SK-N-SH (cell line): ENCODE measurements around the gene ATP11C. TPM values are rescaled to one million over a fixed set of nuclear protein-coding genes. Genes with fewer than 3 reads are reported as not detected.

ENCODE experiments used
- CTCF ChIA-PET: fragments of 300-600, 350-600 bp; formaldehyde crosslinking; extraction: SDS; loops from one replicate; lab custom pipeline; 2021; lab: Yijun Ruan, JAX
- POLR2A ChIA-PET: fragments of 350-600 bp; sonication (Branson Sonifier 250); formaldehyde crosslinking; extraction: SDS; loops from one replicate; lab custom pipeline; 2020; ENCODE audit warnings: antibody characterized with exemption, inconsistent platforms; lab: Yijun Ruan, JAX
- DNase-seq: peaks from one replicate; pipeline ENCODE4 v3.0.0; 2012
- H2AFZ ChIP-seq: fragments of 200-600 bp; sonication (generic); 2 replicates; pipeline ENCODE4 v1.8.1; 2016; ENCODE audit warnings: antibody characterized with exemption, mild to moderate bottlenecking, low read depth
- H3F3A ChIP-seq: fragments of 200-600 bp; sonication (generic); replicated peaks from 2 replicates; pipeline ENCODE3; 2016; ENCODE audit warnings: antibody characterized with exemption, mild to moderate bottlenecking; ENCODE audit not compliant: insufficient read depth
- H3K27ac ChIP-seq, 2 experiments: fragments of 200-500 bp in 1 of 2; fragments of 200-600 bp in 1 of 2; sonication (Bioruptor generic) in 1 of 2; sonication (generic), shearing (Covaris generic) in 1 of 2; 2 replicates each; pipeline versions ENCODE4 v1.5.1 to v1.6.1; 2014 to 2016; ENCODE audit warnings: low read depth in 2 of 2, inconsistent platforms in 1 of 2, low read length in 1 of 2, mild to moderate bottlenecking in 1 of 2, mixed read lengths in 1 of 2
- H3K27me3 ChIP-seq: fragments of 200-600 bp; sonication (generic), shearing (Covaris generic); 2 replicates; pipeline ENCODE4 v1.6.1; 2016; ENCODE audit warnings: mixed run types; ENCODE audit not compliant: insufficient read depth
- H3K36me3 ChIP-seq, 2 experiments: fragments of 200-500 bp in 1 of 2; fragments of 200-600 bp in 1 of 2; sonication (Bioruptor generic) in 1 of 2; sonication (generic) in 1 of 2; replicated peaks in 1 of 2; 2 replicates each; pipeline versions ENCODE3 to v1.5.1; 2014 to 2016; ENCODE audit warnings: low read length in 1 of 2, mild to moderate bottlenecking in 1 of 2; ENCODE audit not compliant: insufficient read depth in 2 of 2, control insufficient read depth in 1 of 2
- H3K4me1 ChIP-seq, 2 experiments: fragments of 200-500 bp in 1 of 2; fragments of 200-600 bp in 1 of 2; sonication (Bioruptor generic) in 1 of 2; sonication (generic), shearing (Covaris generic) in 1 of 2; 2 replicates each; pipeline versions ENCODE4 v1.5.1 to v1.6.1; 2014 to 2016; ENCODE audit warnings: low read depth in 1 of 2, low read length in 1 of 2, mixed run types in 1 of 2; ENCODE audit not compliant: insufficient read depth in 2 of 2, control insufficient read depth in 1 of 2
- H3K4me2 ChIP-seq: fragments of 200-600 bp; sonication (generic), shearing (Covaris generic); 2 replicates; pipeline ENCODE4 v1.6.1; 2017; ENCODE audit warnings: mixed run types
- H3K4me3 ChIP-seq, 2 experiments: fragments of 200-500 bp in 1 of 2; fragments of 200-600 bp in 1 of 2; sonication (Bioruptor generic) in 1 of 2; sonication (generic), shearing (Covaris generic) in 1 of 2; 2 replicates each; pipeline versions ENCODE4 v1.5.1 to v1.8.1; 2014 to 2016; ENCODE audit warnings: low read depth in 2 of 2, inconsistent platforms in 1 of 2, low read length in 1 of 2, mild to moderate bottlenecking in 1 of 2, mixed read lengths in 1 of 2, moderate library complexity in 1 of 2
- H3K79me2 ChIP-seq: fragments of 200-600 bp; sonication (generic); 2 replicates; pipeline ENCODE4 v1.8.1; 2017; ENCODE audit warnings: mild to moderate bottlenecking; ENCODE audit not compliant: insufficient read depth
- H3K9ac ChIP-seq: fragments of 200-600 bp; sonication (generic); 2 replicates; pipeline ENCODE4 v1.6.1; 2017; ENCODE audit warnings: mixed run types
- H3K9me2 ChIP-seq: fragments of 200-600 bp; sonication (generic); 2 replicates; pipeline ENCODE4 v1.6.1; 2017; ENCODE audit warnings: mixed run types
- H3K9me3 ChIP-seq: fragments of 200-600 bp; sonication (generic); 2 replicates; pipeline ENCODE4 v1.6.1; 2017; ENCODE audit warnings: mixed run types, mild to moderate bottlenecking, moderate library complexity
- H4K20me1 ChIP-seq: fragments of 200-600 bp; sonication (generic); 2 replicates; pipeline ENCODE4 v1.6.1; 2017; ENCODE audit warnings: mild to moderate bottlenecking, mixed run types; ENCODE audit not compliant: insufficient read depth
- CHD2 ChIP-seq: fragments of 150-350 bp; IDR thresholded peaks from 2 replicates; pipeline ENCODE4 v1.6.1; 2018; ENCODE audit warnings: low read length; ENCODE audit not compliant: partially characterized antibody
- CTCF ChIP-seq: fragments of 200-600 bp; sonication (generic); IDR thresholded peaks from 2 replicates; pipeline ENCODE4 v1.6.1; 2017; ENCODE audit warnings: antibody characterized with exemption, mild to moderate bottlenecking, moderate library complexity
- EZH2phosphoT487 ChIP-seq: fragments of 200-600 bp; sonication (generic); IDR thresholded peaks from 2 replicates; pipeline ENCODE4 v1.6.1; 2017; ENCODE audit warnings: low read depth, mixed run types, mild to moderate bottlenecking, antibody characterized with exemption, moderate library complexity, borderline replicate concordance
- FOXJ3 ChIP-seq: sonication (generic); formaldehyde crosslinking; IDR thresholded peaks from 2 replicates; pipeline ENCODE4 v1.5.1; 2020; ENCODE audit warnings: mild to moderate bottlenecking, missing genetic modification reagents
- IRF3 ChIP-seq: fragments of 150-350 bp; IDR thresholded peaks from 2 replicates; pipeline ENCODE4 v1.6.1; 2016; ENCODE audit warnings: mild to moderate bottlenecking, low read depth, low read length
- MEF2A ChIP-seq: IDR thresholded peaks from 2 replicates; pipeline ENCODE4 v1.4.0; 2012; ENCODE audit warnings: low read depth, borderline replicate concordance
- NFIC ChIP-seq: IDR thresholded peaks from 2 replicates; pipeline ENCODE4 v1.4.0; 2012; ENCODE audit warnings: borderline replicate concordance
- NRF1 ChIP-seq: IDR thresholded peaks from 2 replicates; pipeline ENCODE4 v1.6.1; 2012; ENCODE audit warnings: low read depth, mild to moderate bottlenecking, low read length
- REST ChIP-seq: IDR thresholded peaks from 2 replicates; pipeline ENCODE4 v1.6.1; 2012; ENCODE audit warnings: mild to moderate bottlenecking, low read depth, low read length, moderate library complexity
- RXRA ChIP-seq: IDR thresholded peaks from 2 replicates; pipeline ENCODE4 v1.4.0; 2012; ENCODE audit warnings: low read depth, mild to moderate bottlenecking, borderline replicate concordance
- TAF1 ChIP-seq: IDR thresholded peaks from 2 replicates; pipeline ENCODE4 v1.6.1; 2012; ENCODE audit warnings: low read depth, mild to moderate bottlenecking, low read length, moderate library complexity, borderline replicate concordance
- TCF12 ChIP-seq: IDR thresholded peaks from 2 replicates; pipeline ENCODE4 v1.4.0; 2012
- TEAD4 ChIP-seq: IDR thresholded peaks from 2 replicates; pipeline ENCODE4 v1.4.0; 2012; ENCODE audit warnings: mild to moderate bottlenecking, borderline replicate concordance; ENCODE audit not compliant: insufficient read depth
- USF2 ChIP-seq: fragments of 150-350 bp; IDR thresholded peaks from 2 replicates; pipeline ENCODE4 v1.6.1; 2017; ENCODE audit warnings: antibody characterized with exemption, low read length, low read depth, borderline replicate concordance
- YY1 ChIP-seq: IDR thresholded peaks from 2 replicates; pipeline ENCODE4 v1.4.0; 2012; ENCODE audit warnings: low read depth, mild to moderate bottlenecking
- WGBS: methylation state at CpG from one replicate; pipeline ENCODE4 v1.1.6; 2017; ENCODE audit warnings: low lambda C conversion rate; 5-methylcytosine and 5-hydroxymethylcytosine counted together
- polyA plus RNA-seq, 3 experiments: library from polyadenylated mRNA; depleted of rRNA; stranded (reverse); fragments of >200 nt; gene quantifications; 2 replicates each; pipeline ENCODE4 v1.2.3, GENCODE V29; 2012

ATP11C gene
- polyA plus RNA-seq, 1 of the 3 experiments (the other 2 are of a cell fraction) = 18.5 TPM

GRCh38 chrX:139875841-139876240, 57.0 kb downstream of the ATP11C start:
- H3K4me2 ChIP-seq = no peak overlapping the region
- no peaks in the 10 kb centered on the region for H4K20me1 ChIP-seq
- no peaks in the 10 kb centered on the region for H3K36me3 ChIP-seq
- H3F3A ChIP-seq = peaks cover 12% of the 10 kb centered on the region
- H3K9ac ChIP-seq = no peak overlapping the region; the same call in 1 of the 2 replicates
- TF ChIP-seq TAF1 = no peak
- no peak for TF ChIP-seq EZH2phosphoT487
- no peak for TF ChIP-seq TEAD4
- no peak for TF ChIP-seq NRF1
- no peak for TF ChIP-seq USF2
- no peak for TF ChIP-seq RXRA
- TF ChIP-seq CTCF = no peak
- no peak for TF ChIP-seq YY1
- TF ChIP-seq NFIC = no peak
- TF ChIP-seq IRF3 = no peak
- TF ChIP-seq, all 33 proteins: peak for 0
- POLR2A ChIA-PET = no interaction called here
- no peak for DNase-seq
- no peaks in the 10 kb centered on the region for H3K9me3 ChIP-seq
- H3K27me3 ChIP-seq = no peaks in the 10 kb centered on the region
- CTCF ChIA-PET = interaction anchor here (0.7 to 1.1 kb wide), 2 partner anchors 10 to 17 kb away, joined by 3 read pairs; no protein-coding TSS in a partner anchor
- 34% methylated on average over 2 of the region's 2 CpGs for WGBS
- H3K4me3 ChIP-seq = no peak overlapping the region
- H3K9me2 ChIP-seq = no peaks in the 10 kb centered on the region
- no peak overlapping the region for H2AFZ ChIP-seq
- peaks cover 0 to 10% of the 10 kb centered on the region in 2 experiments; a peak in 2 of 4 replicates for H3K4me1 ChIP-seq
- peak overlapping the region in 1 of 2 experiments; percentile 38; a peak in 1 of 4 replicates for H3K27ac ChIP-seq
- H3K79me2 ChIP-seq = peaks cover 52% of the 10 kb centered on the region; the same call in 1 of the 2 replicates

- H3K9me3 ChIP-seq = no peaks in the 10 kb centered on the region
- no peak overlapping the region for H3K27ac ChIP-seq
- no peaks in the 10 kb centered on the region for H3K9me2 ChIP-seq
- H3K36me3 ChIP-seq = no peaks in the 10 kb centered on the region
- H3K27me3 ChIP-seq = no peaks in the 10 kb centered on the region
- H2AFZ ChIP-seq = no peak overlapping the region
- no peaks in the 10 kb centered on the region for H4K20me1 ChIP-seq
- 55% methylated on average over 1 of the region's 1 CpG for WGBS
- peaks cover 50% of the 10 kb centered on the region for H3K79me2 ChIP-seq
- DNase-seq = no peak
- H3K4me2 ChIP-seq = no peak overlapping the region
- H3K4me1 ChIP-seq = no peaks in the 10 kb centered on the region
- ChIA-PET CTCF (no interaction called here), POLR2A (no interaction called here)
- H3K9ac ChIP-seq = no peak overlapping the region
- H3K4me3 ChIP-seq = no peak overlapping the region
- no peaks in the 10 kb centered on the region for H3F3A ChIP-seq
- TF ChIP-seq EZH2phosphoT487 = no peak
- no peak for TF ChIP-seq NFIC
- TF ChIP-seq MEF2A = no peak
- TF ChIP-seq CTCF = no peak
- TF ChIP-seq FOXJ3 = no peak
- TF ChIP-seq REST = no peak
- no peak for TF ChIP-seq USF2
- TF ChIP-seq CHD2 = no peak
- TF ChIP-seq TCF12 = no peak
Measured at GRCh38 chrX:139869796-139870195, 63.1 kb downstream of the ATP11C start.
